Colonic mucosa (tissue), 4 donors: ENCODE results near the gene ASMTL. TPM values are rescaled to one million over a fixed set of nuclear protein-coding genes. Genes with fewer than 3 reads are reported as not detected.
"Not testable (repeated sequence)": the region's sequence is repeated elsewhere in the genome, so short reads cannot be mapped to it uniquely, and the experiment has no call there.

Experiments
- DNase-seq: peaks from one replicate; pipeline ENCODE4 v3.0.0-alpha.2; 2020
- H3K27ac ChIP-seq: fragments of 200-600 bp; one replicate; pipeline ENCODE4 v1.8.0; 2021
- H3K27me3 ChIP-seq: fragments of 200-600 bp; one replicate; pipeline ENCODE4 v1.8.0; 2021
- H3K36me3 ChIP-seq: fragments of 200-600 bp; one replicate; pipeline ENCODE4 v1.8.0; 2021
- H3K4me1 ChIP-seq: fragments of 200-600 bp; one replicate; pipeline ENCODE4 v1.8.0; 2021; ENCODE audit warnings: mild to moderate bottlenecking
- H3K4me3 ChIP-seq: fragments of 200-600 bp; one replicate; pipeline ENCODE4 v1.8.0; 2021
- H3K9ac ChIP-seq, 2 donors: one replicate each; pipeline ENCODE4 v1.7.0; 2013; ENCODE audit warnings: control low read depth in 2 of 2, low read depth in 2 of 2, low read length in 2 of 2
- H3K9me3 ChIP-seq: fragments of 200-600 bp; one replicate; pipeline ENCODE4 v1.8.0; 2021
- CTCF ChIP-seq: fragments of 200-600 bp; IDR thresholded peaks from one replicate; pipeline ENCODE4 v1.8.0; 2022; ENCODE audit warnings: antibody characterized with exemption, mild to moderate bottlenecking
- intact Hi-C: fragments of 100-400 bp; cut with DNase I; formaldehyde crosslinking; loops from one replicate; pipeline ENCODE4 v1.14.1; 2022
- total RNA-seq, 2 donors: library from RNA; stranded (reverse); fragmentation: NEBNext Ultra II Directional in 1 of 2; extraction: Animal tissue kit (Norgen Biotek cat#: 25700) in 1 of 2; gene quantifications; one replicate each; pipeline ENCODE4 v1.2.1, GENCODE V29; 2021
- donor health status: healthy.
- donor health status: DM: no; HTN: no; CAD: no.
- donor health status: DM: no; HTN: no; CAD: no.

ASMTL gene
- total RNA-seq, 2 donors from 2014 or later = 17.4 to 21.6 TPM

GRCh38 chrX:1475481-1475880, 22.8 kb upstream of the ASMTL start:
- Histone ChIP-seq H3K9ac (no peak overlapping the region), H3K4me3 (no peak overlapping the region), H3K27me3 (no peaks in the 10 kb centered on the region), H3K27ac (no peak overlapping the region), H3K9me3 (no peaks in the 10 kb centered on the region), H3K36me3 (no peaks in the 10 kb centered on the region), H3K4me1 (no peaks in the 10 kb centered on the region)
- no peak for DNase-seq
- intact Hi-C loops = no loop called here
- no peak for TF ChIP-seq CTCF

- DNase-seq, H3K9me3 ChIP-seq, H3K4me1 ChIP-seq, intact Hi-C loops, H3K4me3 ChIP-seq, H3K36me3 ChIP-seq, H3K27me3 ChIP-seq, H3K27ac ChIP-seq, H3K9ac ChIP-seq: not testable (repeated sequence)
These were observed 21.9 kb upstream of the ASMTL start for GRCh38 chrX:1474593-1474992.

- Histone ChIP-seq H3K36me3 (no peaks in the 10 kb centered on the region), H3K27ac (no peak overlapping the region), H3K9ac (no peak overlapping the region), H3K4me3 (no peak overlapping the region), H3K4me1 (no peaks in the 10 kb centered on the region), H3K27me3 (no peaks in the 10 kb centered on the region), H3K9me3 (no peaks in the 10 kb centered on the region)
- intact Hi-C loops = no loop called here
- no peak for DNase-seq
- no peak for TF ChIP-seq CTCF
These were observed 20.3 kb upstream of the ASMTL start for GRCh38 chrX:1472975-1473374.

- Histone ChIP-seq H3K4me3 (no peak overlapping the region), H3K27ac (no peak overlapping the region), H3K9me3 (no peaks in the 10 kb centered on the region), H3K9ac (no peak overlapping the region), H3K27me3 (peaks cover 3% of the 10 kb centered on the region), H3K4me1 (no peaks in the 10 kb centered on the region), H3K36me3 (no peaks in the 10 kb centered on the region)
- TF ChIP-seq CTCF = no peak
- peak; percentile 21 for DNase-seq
- intact Hi-C loops = loop anchor here (5.0 kb wide), 1 partner anchor 109 kb away; no protein-coding TSS in a partner anchor
These were observed 15.6 kb upstream of the ASMTL start for GRCh38 chrX:1468250-1468772.

- Histone ChIP-seq H3K36me3 (no peaks in the 10 kb centered on the region), H3K9me3 (no peaks in the 10 kb centered on the region), H3K4me3 (no peak overlapping the region), H3K27me3 (peaks cover 3% of the 10 kb centered on the region), H3K4me1 (no peaks in the 10 kb centered on the region), H3K9ac (peak overlapping the region; percentile 35 to 40), H3K27ac (peak overlapping the region; percentile 28)
- intact Hi-C loops = loop anchor here (5.0 kb wide), 1 partner anchor 110 kb away; no protein-coding TSS in a partner anchor
- no peak for TF ChIP-seq CTCF
- DNase-seq = peak; percentile 27
These were observed 14.4 kb upstream of the ASMTL start for GRCh38 chrX:1466971-1467561.

- Histone ChIP-seq H3K4me3 (no peak overlapping the region), H3K9ac (no peak overlapping the region), H3K27ac (no peak overlapping the region), H3K4me1 (no peaks in the 10 kb centered on the region), H3K27me3 (peaks cover 3% of the 10 kb centered on the region), H3K9me3 (no peaks in the 10 kb centered on the region), H3K36me3 (no peaks in the 10 kb centered on the region)
- peak; percentile 12 for DNase-seq
- intact Hi-C loops = loop anchor here (5.0 kb wide), 1 partner anchor 111 kb away; no protein-coding TSS in a partner anchor
- no peak for TF ChIP-seq CTCF
These were observed 13.5 kb upstream of the ASMTL start for GRCh38 chrX:1466232-1466661.
